ENCODE results near the gene SMYD3.

The SMYD3 gene

GRCh38 chr1:246398126-246398813 lies 108.8 kb downstream of the SMYD3 start:
- H3K4me3 ChIP-seq (replicated peaks; ENCODE audit: low read depth, low read length): no peak overlapping the region
- no peaks in the 10 kb centered on the region for H3K36me3 ChIP-seq (ENCODE audit: control insufficient read depth, insufficient read depth, low read length)
- DNase-seq (ENCODE audit: extremely low read depth, insufficient read length): no peak

GRCh38 chr1:246397046-246397445 lies 110.0 kb downstream of the SMYD3 start:
- no peak for DNase-seq (ENCODE audit: extremely low read depth, insufficient read length)
- Histone ChIP-seq H3K36me3 (ENCODE audit: control insufficient read depth, insufficient read depth, low read length) (no peaks in the 10 kb centered on the region), H3K27me3 (replicated peaks; ENCODE audit: control insufficient read depth, insufficient read depth, low read length) (no peaks in the 10 kb centered on the region), H3K4me3 (replicated peaks; ENCODE audit: low read depth, low read length) (no peak overlapping the region)
- no peak for TF ChIP-seq CTCF (IDR thresholded peaks at IDR 0.05; ENCODE audit: insufficient read depth, low read length, poor library complexity, severe bottlenecking)

More at GRCh38 chr1:246398126-246398813, 108.8 kb downstream of the SMYD3 start:
- H3K27me3 ChIP-seq (replicated peaks; ENCODE audit: control insufficient read depth, insufficient read depth, low read length): no peaks in the 10 kb centered on the region
- no peak for TF ChIP-seq CTCF (IDR thresholded peaks at IDR 0.05; ENCODE audit: insufficient read depth, low read length, poor library complexity, severe bottlenecking)

GRCh38 chr1:246396322-246396721 lies 110.8 kb downstream of the SMYD3 start:
- DNase-seq (ENCODE audit: extremely low read depth, insufficient read length): no peak
- H3K36me3 ChIP-seq (ENCODE audit: control insufficient read depth, insufficient read depth, low read length): no peaks in the 10 kb centered on the region
- no peak for TF ChIP-seq CTCF (IDR thresholded peaks at IDR 0.05; ENCODE audit: insufficient read depth, low read length, poor library complexity, severe bottlenecking)

GRCh38 chr1:246394121-246394520 lies 113.0 kb downstream of the SMYD3 start:
- Histone ChIP-seq H3K27me3 (replicated peaks; ENCODE audit: control insufficient read depth, insufficient read depth, low read length) (no peaks in the 10 kb centered on the region), H3K4me3 (replicated peaks; ENCODE audit: low read depth, low read length) (no peak overlapping the region), H3K36me3 (ENCODE audit: control insufficient read depth, insufficient read depth, low read length) (no peaks in the 10 kb centered on the region)
- TF ChIP-seq CTCF (IDR thresholded peaks at IDR 0.05; ENCODE audit: insufficient read depth, low read length, poor library complexity, severe bottlenecking): no peak
- DNase-seq (ENCODE audit: extremely low read depth, insufficient read length): no peak

More at GRCh38 chr1:246396322-246396721, 110.8 kb downstream of the SMYD3 start:
- Histone ChIP-seq H3K4me3 (replicated peaks; ENCODE audit: low read depth, low read length) (no peak overlapping the region), H3K27me3 (replicated peaks; ENCODE audit: control insufficient read depth, insufficient read depth, low read length) (no peaks in the 10 kb centered on the region)

- no peak for DNase-seq (ENCODE audit: extremely low read depth, insufficient read length)
- TF ChIP-seq CTCF (IDR thresholded peaks at IDR 0.05; ENCODE audit: insufficient read depth, low read length, poor library complexity, severe bottlenecking): no peak
- Histone ChIP-seq H3K4me3 (replicated peaks; ENCODE audit: low read depth, low read length) (no peak overlapping the region), H3K36me3 (ENCODE audit: control insufficient read depth, insufficient read depth, low read length) (no peaks in the 10 kb centered on the region), H3K27me3 (replicated peaks; ENCODE audit: control insufficient read depth, insufficient read depth, low read length) (no peaks in the 10 kb centered on the region)
Observed at GRCh38 chr1:246390855-246391254, 116.2 kb downstream of the SMYD3 start.

GRCh38 chr1:246384616-246385015 lies 122.5 kb downstream of the SMYD3 start:
- Histone ChIP-seq H3K27me3 (replicated peaks; ENCODE audit: control insufficient read depth, insufficient read depth, low read length) (no peaks in the 10 kb centered on the region), H3K4me3 (replicated peaks; ENCODE audit: low read depth, low read length) (no peak overlapping the region), H3K36me3 (ENCODE audit: control insufficient read depth, insufficient read depth, low read length) (no peaks in the 10 kb centered on the region)
- TF ChIP-seq CTCF (IDR thresholded peaks at IDR 0.05; ENCODE audit: insufficient read depth, low read length, poor library complexity, severe bottlenecking): no peak
- no peak for DNase-seq (ENCODE audit: extremely low read depth, insufficient read length)

All from GM06990 (cell line).